ENCODE measurements around the gene TSEN54.

TSEN54 gene

DNA sequence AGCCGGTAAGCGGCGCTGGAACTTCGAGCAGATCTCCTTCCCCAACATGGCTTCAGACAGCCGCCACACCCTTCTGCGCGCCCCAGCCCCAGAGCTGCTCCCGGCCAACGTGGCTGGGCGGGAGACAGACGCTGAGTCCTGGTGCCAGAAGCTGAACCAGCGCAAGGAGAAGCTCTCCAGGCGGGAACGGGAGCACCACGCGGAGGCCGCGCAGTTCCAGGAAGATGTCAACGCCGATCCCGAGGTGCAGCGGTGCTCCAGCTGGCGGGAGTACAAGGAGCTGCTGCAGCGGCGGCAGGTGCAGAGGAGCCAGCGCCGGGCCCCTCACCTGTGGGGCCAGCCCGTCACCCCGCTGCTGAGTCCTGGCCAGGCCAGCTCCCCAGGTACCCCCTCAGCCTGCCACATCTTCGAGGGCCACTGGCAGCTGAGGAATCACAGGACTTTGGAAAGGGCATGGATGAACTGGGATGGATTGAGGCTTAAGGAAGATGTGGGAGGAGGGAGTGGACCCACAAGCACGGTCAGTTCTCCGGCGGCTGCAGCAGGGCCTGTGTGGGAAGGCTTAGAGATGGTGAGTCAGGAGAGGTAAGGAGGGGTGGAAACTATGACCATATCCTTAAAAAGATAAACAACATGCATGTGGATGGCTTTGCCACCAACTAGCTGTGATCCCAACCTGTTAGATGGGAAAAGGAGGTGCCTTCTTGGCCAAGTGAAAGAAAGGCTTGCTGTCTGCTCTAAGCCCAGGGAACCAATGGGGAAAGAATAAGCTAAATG, 5.8 kb downstream of the TSEN54 start:
- DNase-seq: no peak

DNA sequence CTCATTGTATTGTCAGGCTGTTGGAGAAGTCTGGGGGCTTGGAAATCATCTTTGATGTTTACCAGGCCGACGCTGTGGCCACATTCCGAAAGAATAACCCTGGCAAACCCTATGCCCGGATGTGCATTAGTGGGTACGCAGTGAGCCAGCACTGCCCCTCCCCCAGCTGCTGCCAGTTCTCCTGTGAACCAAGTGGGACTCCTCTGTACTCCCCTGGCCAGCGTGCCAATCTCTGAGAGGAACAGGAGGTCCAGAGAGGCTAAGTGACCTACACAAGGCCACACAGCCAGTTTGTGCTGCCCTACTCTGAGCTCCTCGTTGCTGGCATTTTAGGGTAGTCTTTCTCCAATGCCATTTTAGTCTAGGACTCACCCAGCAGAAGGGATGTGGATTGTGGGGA, 7.3 kb downstream of the TSEN54 start:
- DNase-seq: no peak

DNA sequence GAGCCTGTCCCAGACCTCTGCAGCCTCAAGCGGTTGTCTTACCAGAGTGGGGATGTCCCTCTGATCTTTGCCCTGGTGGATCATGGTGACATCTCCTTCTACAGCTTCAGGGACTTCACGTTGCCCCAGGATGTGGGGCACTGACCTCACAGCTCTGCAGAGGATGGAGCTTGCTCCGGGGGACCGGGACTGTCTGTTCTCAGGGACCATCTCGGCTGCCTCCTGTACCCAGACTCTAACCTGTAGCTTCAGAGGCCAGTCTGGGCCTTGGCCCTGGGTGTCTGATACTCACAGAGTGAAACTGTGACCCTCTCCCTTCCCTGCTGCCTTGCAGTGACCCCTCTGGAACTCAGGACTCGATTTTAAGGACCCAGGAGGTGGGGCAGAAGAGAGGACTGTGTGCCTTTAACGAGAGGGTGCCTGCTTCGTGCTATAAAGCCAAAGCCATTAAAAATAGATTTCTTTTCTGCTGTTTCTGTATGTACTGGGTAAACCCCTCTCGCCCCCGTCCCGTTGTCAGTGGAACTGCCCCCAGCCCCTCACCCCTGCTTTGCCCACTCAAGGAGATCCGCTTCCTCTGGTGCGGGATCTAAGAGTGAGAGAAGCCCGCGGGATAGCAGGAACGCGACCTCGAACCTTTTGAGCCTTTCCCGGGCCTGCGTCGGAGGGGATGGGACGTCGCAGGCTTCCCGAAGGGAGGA, 8.1 kb downstream of the TSEN54 start:
- DNase-seq: no peak

DNA sequence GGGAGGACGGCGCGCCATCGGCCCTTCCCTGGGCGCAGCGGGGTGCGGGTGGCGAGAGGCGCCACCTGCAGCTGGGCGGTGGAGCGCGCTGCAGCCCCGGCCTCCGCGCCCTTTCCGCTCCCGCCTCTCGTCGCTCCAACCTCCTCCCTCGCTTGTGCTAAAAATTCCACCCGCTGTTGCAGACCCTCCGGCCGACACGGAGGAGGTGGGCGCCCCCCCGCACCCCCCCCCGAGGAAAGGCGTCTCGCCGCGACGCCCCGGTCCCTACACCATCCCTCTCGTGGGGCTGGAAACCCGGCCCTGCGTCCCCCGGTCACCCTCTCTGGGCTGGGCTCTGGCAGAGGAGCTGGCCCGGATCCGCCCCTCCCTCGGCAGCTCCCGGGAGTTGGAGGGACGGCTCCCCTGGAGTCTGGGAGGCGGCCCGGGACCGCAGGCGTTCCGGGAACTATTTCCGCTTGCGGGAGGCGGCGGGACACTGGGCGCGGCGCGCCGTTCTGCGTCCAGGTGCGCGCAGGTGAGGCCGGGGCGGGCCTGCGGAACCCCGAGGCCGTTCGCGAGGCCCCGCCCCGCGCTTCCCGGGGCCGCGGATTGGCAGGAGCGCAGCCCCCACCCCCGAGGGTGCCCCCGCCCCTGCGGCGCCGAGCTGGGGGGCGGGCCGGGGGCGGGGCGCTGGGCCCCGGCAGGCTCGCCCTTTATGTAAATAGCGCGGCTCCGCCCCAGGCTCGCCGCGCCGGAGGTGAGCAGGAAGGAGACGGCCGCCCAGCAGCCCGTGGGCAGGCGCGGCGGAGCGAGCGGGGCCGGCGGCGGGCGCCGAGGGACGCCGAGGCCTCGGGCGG, 8.9 kb downstream of the TSEN54 start, which contains the start of gene LLGL2:
TSS of gene LLGL2 (plus strand) at position 728 of the 836 bp plus-strand sequence. CDS start 17,730 bp downstream, outside the sequence.
- peak; percentile 28 for DNase-seq

DNA sequence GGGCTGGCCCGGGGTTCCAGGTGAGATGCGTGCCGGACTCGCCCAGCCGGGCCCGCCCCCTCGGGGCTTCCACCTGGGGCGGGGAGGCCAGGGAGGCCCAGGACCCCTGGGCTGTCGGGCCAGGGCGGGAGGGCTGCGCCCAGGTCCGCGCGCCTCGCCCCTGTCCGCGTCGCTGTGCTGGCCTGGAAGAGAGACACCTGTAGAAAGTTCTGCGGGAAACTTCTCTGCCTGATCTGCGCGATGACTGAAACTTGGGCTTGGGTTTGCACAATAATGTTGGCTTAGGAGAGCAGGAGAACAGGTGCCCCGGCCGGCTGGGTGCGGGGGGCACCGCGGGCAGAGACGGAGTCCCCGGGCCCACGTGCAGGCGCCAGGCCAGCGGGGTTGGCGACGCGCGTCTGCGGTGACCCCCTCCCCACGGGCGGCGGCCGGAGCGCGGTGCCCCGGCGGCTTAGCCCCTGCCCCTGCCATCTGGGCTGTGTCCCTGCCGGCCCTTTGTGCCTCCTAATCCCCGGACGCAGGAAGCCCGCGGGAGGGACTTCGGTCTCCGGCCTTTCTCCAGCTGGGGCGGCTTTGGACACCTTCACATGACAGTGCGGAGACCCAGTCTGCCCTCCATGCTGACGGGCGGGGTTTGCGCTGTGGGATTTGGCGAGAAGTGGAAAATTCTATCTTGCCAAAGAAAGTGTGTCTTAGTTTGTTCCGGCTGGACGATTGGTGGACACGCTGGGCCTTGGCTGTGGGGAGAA, 9.7 kb downstream of the TSEN54 start:
- DNase-seq: no peak

DNA sequence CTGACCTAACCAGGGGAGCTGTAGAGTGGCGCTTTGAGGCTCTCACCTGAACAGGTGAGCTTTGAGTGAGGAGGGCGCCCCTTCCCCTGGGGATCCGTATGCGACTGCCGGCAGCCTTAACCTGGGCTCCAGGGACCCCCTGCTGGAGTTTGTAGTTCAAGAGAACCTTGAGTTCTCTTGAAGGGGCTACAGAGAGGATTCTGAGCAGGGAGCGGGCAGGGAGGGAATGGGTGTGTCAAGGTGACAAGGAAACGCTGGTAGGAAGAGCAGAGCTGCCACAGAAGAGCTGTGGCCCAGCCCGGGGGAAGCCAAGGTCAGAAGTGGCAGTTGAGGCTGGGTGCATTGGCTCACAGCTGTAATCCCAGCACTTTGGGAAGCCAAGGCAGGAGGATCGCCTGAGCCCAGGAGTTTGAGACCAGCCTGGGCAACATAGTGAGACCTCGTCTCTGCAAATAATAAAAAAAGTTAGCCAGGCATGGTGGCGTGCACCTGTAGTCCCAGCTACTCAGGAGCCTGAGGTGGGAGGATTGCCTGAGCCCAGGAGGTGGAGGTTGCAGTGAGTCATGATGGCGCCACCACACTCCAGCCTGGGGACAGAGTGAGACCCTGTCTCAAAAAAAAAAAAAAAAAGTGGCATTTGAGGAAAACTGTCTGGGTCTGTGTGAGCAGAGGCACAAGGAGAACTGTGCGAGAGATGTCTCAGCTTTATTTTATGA, 10.4 kb downstream of the TSEN54 start:
- DNase-seq: no peak

DNA sequence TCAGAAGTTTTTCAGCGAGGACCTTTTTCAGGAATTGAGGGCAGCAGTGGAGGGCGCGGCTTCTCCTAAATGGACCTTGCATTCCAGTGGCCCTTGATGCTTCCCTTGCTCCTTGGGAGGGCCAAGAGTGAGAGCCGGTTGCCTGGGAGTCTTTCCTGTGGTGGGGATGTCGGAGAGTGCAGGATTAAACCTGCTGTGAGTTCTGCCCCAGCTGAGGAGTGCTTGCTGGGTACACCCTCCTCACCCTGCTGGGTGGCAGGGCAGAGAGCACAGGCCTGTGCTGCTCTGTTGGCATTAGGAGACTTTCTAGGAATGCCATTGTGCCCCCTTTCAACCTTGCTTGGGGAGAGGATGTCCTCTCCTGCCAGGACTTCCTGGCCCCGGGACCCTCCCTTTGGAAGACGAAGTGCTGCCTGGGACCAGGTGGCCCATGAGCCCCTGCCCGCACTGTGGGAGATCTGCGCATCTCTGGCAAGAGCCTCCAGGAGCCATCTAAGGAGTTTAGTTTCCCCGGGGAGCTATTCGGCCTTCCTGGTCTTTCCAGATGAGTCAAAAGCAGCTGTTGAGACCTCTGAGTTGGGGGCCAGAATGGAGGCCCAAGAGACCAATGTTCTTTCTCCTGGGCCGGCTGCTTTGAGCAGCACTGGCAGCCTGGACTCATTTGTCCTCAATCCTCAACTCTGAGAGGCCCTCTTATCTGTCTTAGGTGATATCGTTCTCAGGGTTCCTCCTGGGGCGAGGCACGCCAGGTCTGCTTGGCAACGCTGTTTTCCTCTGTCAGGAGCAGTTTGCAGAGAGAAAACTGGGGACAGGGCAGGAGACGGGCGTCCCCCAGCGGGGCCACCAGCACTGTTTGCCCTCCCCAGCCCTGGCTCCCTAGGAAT, 14.8 kb downstream of the TSEN54 start:
- no peak for DNase-seq

DNA sequence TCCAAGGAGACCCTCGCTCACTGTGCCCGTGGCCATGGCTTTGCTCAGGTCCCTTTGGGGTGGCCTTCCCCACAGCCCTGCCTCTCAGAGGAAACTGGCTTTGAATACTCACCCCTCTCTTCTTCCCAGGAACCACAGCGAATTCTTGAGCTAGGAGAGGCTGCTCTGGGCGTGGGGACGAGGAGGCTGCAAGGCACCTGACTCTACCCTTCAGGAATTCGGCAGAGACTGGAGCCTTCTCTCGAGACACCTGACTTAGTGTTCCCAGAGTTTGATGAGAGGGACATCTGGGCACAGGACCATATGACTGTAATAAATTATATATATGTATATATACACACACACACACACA, 15.4 kb downstream of the TSEN54 start:
- no peak for DNase-seq

DNA sequence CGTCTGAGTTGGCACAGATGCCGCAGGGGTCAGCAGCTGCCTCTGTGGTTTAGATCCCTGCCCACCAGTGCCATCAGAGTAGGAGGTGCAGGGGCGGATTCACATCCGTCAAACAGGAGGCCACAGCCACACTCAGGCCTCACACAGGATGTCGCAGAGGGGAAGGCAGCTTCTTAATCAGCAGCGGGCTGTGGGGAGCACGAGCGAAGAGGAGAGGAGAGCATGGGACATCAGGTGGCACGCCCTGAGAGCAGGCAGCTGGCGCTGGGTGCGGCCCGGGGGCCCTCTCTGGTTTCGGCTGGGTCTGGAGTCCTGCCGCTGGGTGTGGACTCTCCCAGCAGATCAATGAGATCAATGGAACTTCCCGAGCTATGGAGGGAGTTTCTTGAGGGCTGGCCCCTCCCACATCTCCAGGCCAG, 18.8 kb downstream of the TSEN54 start:
- DNase-seq: no peak

DNA sequence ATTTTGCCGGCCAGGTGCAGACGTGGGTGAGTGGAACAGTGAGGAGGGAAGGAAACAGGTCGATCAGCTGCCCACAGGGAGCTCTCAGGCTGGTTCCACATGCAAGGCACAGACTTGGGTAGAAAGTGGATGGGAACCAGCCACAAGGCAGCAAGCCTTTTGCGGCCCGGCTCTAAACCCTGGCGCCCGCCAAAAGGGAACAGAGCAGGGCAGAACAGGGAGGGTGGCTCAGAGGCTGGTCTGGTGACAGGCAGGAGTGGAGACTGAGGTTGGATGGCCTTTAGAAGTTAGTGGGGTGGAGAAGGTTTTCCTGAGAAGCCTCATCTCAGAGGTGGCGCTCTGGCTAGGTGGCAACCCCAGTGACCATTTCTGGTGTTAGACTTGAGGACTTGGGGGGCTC, 19.5 kb downstream of the TSEN54 start:
- no peak for DNase-seq

DNA sequence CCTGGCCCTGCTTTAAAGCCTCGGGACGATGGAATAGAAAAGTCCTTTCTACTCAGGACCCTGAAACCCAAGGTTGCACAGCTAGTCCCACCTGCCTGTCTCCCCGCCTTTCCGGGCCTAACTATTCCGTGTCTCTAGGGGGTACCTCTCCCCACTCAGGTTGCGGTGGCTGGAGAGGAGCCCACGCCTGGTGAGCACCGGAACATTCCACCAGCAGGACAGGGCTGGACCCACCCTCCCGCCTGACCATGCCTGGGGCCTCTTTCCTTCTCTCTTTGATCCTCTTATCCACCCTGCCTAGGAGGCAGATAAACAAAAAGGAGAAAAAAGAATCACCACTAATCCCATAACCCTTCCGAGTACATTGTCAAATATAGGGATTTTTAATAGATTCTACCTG, 20.0 kb downstream of the TSEN54 start:
- no peak for DNase-seq

DNA sequence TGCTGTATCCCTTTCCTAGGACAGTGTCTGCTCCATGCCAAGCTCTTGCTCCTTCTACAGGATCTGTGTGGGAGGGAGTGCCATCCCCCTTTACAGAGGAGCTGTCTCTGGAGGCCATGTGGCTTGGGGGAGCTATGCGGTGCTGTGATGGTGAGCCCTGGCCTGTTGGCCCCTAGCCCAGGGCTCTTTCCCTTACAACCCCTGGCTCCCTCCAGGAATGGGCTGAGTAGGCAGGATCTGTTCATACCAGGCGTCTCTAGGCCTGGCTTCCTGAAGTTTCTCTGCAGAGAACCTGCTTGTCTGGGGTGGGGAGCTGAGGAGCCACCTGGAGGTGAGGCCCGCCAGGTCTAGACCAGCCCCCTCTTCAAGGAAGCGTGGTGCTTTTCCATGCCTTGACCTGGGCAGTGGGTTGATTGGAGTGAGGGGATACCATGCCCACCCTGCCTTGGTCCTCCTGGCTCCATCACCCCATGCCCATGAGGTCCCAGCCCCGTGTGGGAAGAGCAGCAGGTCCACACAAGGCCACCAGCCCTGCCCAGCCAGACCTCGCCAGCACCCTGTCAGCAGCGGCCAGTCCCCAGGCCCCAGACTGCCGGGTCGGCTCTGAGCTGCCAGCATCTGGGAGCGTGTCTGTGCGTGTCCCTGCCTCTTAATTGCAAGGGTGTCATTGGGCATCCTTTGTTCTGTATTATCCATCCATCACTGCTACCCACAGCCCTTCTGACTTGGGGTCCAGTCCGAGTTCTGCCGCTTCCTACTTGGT, 23.8 kb downstream of the TSEN54 start:
- no peak for DNase-seq

DNA sequence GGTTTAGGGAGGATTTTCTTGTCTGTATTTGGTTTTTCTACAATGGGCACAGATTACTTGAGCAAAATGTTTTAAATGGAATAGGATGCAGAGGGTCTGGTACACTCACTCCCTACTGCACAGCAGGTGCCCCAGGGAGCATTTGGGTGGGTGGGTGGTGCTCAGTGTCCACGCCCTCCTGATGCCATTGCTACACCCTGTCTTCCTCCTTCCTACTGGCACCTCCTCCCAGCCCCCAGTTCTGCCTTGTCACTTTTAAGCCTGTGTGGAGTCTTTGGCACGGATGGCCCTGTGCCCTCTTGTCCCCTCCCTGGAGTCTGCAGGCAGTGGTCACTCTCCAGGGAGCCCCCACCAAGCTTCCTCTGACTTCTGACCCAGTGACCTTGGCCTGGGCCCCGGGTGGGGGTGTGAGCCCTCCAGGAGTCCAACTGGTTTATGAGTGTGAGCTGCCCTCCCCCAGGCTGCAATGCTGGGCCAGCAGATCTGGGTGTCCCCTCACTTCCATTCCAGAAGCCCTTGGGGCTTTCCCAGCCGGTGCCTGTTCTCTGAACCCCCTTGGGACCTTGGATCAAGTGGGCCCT, 24.7 kb downstream of the TSEN54 start:
- DNase-seq: no peak

DNA sequence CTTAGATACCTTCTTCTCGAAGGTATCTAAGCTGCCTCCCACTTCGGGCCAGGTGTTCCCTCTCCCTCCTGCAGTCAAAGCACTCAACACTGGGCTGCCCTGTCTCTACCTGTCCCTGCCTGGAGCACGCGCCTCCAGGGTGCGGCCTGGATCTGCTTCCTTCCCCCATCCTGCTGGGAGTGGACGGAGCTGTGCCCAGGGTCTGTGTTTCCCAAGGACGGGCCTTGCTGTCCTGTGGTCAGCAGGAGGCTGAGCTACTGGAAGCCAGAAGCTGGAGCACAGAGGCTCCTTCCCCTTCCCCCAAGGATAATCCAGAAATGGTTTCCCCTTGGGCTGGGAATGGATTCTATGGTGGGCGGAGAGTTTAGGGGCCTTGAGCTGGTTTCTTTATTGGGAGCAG, 25.9 kb downstream of the TSEN54 start:
- no peak for DNase-seq

DNA sequence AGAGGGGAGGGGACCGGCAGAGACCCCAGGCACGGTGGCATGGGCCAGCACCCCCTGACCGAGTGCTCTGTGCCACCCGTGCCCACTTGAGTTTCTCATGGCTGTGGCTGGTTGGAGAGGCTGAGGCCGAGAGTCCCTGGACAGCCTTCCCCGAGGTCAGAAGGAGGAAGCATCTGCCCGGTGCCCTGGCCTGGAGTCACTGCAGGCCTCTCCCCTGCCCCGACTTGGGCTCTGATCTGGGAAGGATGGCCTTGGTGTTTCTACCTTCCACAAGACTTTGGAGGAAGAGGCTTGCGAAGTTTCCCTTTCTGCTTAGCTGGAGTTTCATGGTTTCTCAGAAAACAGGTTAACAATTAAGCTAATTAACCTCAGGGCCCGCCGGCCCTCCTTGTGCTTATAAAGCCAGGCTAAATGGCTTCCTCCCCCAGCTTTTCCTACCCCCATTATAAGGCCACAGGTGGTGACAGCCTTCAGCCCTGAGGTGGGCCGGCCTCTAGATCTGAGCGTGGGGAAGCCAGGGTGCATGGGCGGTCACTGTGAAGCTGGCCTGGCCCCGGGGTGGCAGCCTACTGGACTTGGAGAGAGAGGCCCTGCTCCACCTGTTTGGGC, 26.5 kb downstream of the TSEN54 start:
- DNase-seq: no peak

DNA sequence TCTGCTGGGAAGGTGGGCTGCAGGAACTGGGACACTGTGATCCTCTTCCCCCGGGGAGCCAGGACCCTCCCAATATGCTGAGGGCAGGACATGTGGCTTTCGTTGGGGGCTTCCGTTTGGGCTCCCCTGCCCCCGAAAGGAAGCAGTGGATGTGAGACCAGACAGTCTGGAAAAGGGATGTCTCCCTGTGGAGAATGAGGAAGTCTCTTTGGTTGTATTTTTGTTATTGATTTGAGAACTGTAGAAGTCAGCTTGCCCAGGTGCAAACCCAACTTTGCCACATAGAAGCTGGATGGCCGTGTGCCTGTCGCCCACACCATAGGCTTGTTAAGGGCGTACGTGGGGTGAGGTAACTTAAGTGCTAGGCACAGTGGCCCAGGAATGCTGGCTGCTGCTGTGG, 27.9 kb downstream of the TSEN54 start:
- DNase-seq: no peak

DNA sequence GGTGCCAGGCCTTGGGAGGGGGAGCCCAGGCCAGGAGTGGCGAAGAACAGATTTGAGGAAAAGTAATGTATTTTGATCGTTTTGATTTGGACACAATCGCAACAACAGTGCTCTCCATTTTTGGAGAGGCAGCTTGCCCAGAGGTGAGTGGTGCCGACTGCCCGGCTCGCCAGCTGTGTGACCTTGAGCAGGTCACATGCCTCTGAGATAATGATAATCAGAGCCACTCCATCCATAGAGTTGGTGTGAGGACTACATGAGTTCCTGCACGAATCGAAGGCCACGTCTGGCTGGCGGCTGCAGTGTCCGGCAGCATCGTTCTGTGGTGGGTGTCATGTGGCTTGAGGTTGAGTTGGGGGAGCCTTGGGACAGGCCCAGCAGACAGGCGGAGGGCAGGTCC, 29.9 kb downstream of the TSEN54 start:
- DNase-seq: no peak

DNA sequence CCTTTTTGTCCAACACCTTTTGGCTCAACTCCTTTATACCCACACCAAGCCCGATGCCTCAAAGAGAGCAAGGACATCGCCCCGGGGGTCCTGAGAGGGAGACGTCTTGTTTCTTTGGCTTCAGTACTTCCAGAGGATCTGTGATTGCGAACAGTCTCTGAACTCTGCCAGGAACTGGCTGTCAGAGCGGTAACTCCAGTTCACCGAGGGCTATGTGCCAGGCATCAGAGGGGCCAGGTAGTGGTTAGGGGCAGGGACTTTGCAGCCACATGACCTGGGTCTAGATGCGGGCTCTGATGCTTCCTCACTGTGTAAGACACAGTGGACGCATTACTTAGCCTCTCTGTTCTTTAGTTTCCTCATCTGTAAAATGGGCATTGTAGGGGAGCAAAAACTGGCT, 30.8 kb downstream of the TSEN54 start:
- DNase-seq: no peak

DNA sequence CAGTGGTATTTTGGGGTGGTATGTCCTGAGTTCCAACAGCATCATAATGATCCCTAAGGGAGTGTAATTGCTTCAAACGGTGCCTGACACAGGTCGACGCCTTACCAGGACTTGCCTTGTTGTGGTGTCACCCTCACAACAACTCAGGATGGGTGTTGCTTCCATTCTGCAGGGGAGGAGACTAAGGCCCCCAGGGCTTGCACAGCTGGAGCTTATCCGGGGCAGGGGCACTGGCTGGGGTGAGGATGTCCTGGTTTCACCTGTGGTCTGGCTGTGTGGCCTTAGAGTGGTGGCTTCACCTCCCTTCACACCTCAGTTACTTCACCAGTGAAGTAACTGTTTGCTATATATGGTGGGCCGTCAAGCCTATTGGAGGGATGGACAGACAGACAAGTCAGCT, 32.5 kb downstream of the TSEN54 start:
- no peak for DNase-seq

Data from fibroblast of upper back skin (primary cell).